ELF-1 (cell line): ENCODE measurements around the gene KSR2.

Source experiments
- DNase-seq: peaks from one replicate; pipeline ENCODE4 v3.0.0-alpha.2; 2016; ENCODE audit warnings: low read depth, low spot score

KSR2 gene

GRCh38 chr12:117582135-117582784, 386.5 kb downstream of the KSR2 start:
- DNase-seq: no peak

GRCh38 chr12:117580718-117581062, 388.1 kb downstream of the KSR2 start:
- DNase-seq: peak; percentile 70

- DNase-seq: no peak
Measured at GRCh38 chr12:117580015-117580717, 388.6 kb downstream of the KSR2 start.

- DNase-seq: no peak
Measured at GRCh38 chr12:117577122-117577657, 391.6 kb downstream of the KSR2 start.

GRCh38 chr12:117576053-117576452, 392.7 kb downstream of the KSR2 start:
- no peak for DNase-seq

- DNase-seq: no peak
Measured at GRCh38 chr12:117574655-117575054, 394.1 kb downstream of the KSR2 start.

- DNase-seq: no peak
Measured at GRCh38 chr12:117572755-117573154, 396.0 kb downstream of the KSR2 start.

GRCh38 chr12:117571321-117571720, 397.5 kb downstream of the KSR2 start:
- no peak for DNase-seq

- DNase-seq: no peak
Measured at GRCh38 chr12:117570608-117571007, 398.2 kb downstream of the KSR2 start.

- DNase-seq: no peak
Measured at GRCh38 chr12:117567644-117568216, 401.1 kb downstream of the KSR2 start.

- no peak for DNase-seq
Measured at GRCh38 chr12:117564881-117565280, 403.9 kb downstream of the KSR2 start.

GRCh38 chr12:117563706-117564105, 405.1 kb downstream of the KSR2 start:
- no peak for DNase-seq

- no peak for DNase-seq
Measured at GRCh38 chr12:117563007-117563406, 405.8 kb downstream of the KSR2 start.

GRCh38 chr12:117561990-117562389, 406.8 kb downstream of the KSR2 start:
- no peak for DNase-seq

- no peak for DNase-seq
Measured at GRCh38 chr12:117559978-117560377, 408.8 kb downstream of the KSR2 start.

- no peak for DNase-seq
Measured at GRCh38 chr12:117555889-117556288, 412.9 kb downstream of the KSR2 start.

- no peak for DNase-seq
Measured at GRCh38 chr12:117552971-117553370, 415.8 kb downstream of the KSR2 start.

GRCh38 chr12:117551665-117552064, 417.1 kb downstream of the KSR2 start:
- DNase-seq: no peak

GRCh38 chr12:117547209-117547608, 421.6 kb downstream of the KSR2 start:
- DNase-seq: no peak

- no peak for DNase-seq
Measured at GRCh38 chr12:117545216-117545615, 423.6 kb downstream of the KSR2 start.

- no peak for DNase-seq
Measured at GRCh38 chr12:117540011-117540410, 428.8 kb downstream of the KSR2 start.

GRCh38 chr12:117538926-117539325, 429.9 kb downstream of the KSR2 start:
- no peak for DNase-seq
